PC-9 (cell line): ENCODE measurements around the gene OR7G3. TPM values are rescaled to one million over a fixed set of nuclear protein-coding genes. Genes with fewer than 3 reads are reported as not detected.
A peak's percentile ranks its signal among the peaks of the same experiment; 100 is the strongest.

Experiments used
- BruUV-seq: library from RNA; stranded (reverse); fragments of 400-500 nt; replicated peaks from 2 replicates; lab custom pipeline; 2021; lab: Mats Ljungman, UMichigan
- CTCF ChIA-PET: fragments of 300-600 bp; sonication (Branson Sonifier 250); formaldehyde crosslinking; loops from one replicate; lab custom pipeline; 2022; ENCODE audit warnings: antibody characterized with exemption; lab: Charles Lee
- POLR2A ChIA-PET: fragments of 300-600 bp; sonication (Branson Sonifier 250); formaldehyde crosslinking; loops from one replicate; lab custom pipeline; 2022; ENCODE audit warnings: antibody characterized with exemption; ENCODE audit not compliant: unreplicated experiment; lab: Charles Lee
- DNase-seq, 2 experiments: peaks; one replicate each; pipeline versions ENCODE4 v3.0.0 to v3.0.0-alpha.2; 2015 to 2022; ENCODE audit warnings: mixed read lengths in 1 of 2
- H2AFZ ChIP-seq: fragments of 200-600 bp; sonication (generic); 2 replicates; pipeline ENCODE4 v1.8.1; 2017; ENCODE audit warnings: antibody characterized with exemption
- H3F3A ChIP-seq: fragments of 200-600 bp; sonication (generic); 2 replicates; pipeline ENCODE4 v1.8.1; 2017; ENCODE audit warnings: antibody characterized with exemption, mild to moderate bottlenecking, low read depth; ENCODE audit not compliant: insufficient read depth
- H3K27ac ChIP-seq: fragments of 200-600 bp; sonication (generic); 2 replicates; pipeline ENCODE4 v1.6.1; 2016; ENCODE audit warnings: mixed run types
- H3K27me3 ChIP-seq: fragments of 200-600 bp; sonication (generic); 2 replicates; pipeline ENCODE4 v1.6.1; 2016; ENCODE audit warnings: low read depth, mixed run types; ENCODE audit not compliant: insufficient read depth
- H3K36me3 ChIP-seq: fragments of 200-600 bp; sonication (generic); 2 replicates; pipeline ENCODE4 v1.6.1; 2016; ENCODE audit warnings: low read depth, mixed run types
- H3K4me1 ChIP-seq: fragments of 200-600 bp; sonication (generic); replicated peaks from 2 replicates; pipeline ENCODE4 v1.6.1; 2016; ENCODE audit warnings: mixed run types; ENCODE audit not compliant: insufficient read depth
- H3K4me2 ChIP-seq: fragments of 200-600 bp; sonication (generic); 2 replicates; pipeline ENCODE4 v1.6.1; 2017; ENCODE audit warnings: mixed run types
- H3K4me3 ChIP-seq: fragments of 200-600 bp; sonication (generic); 2 replicates; pipeline ENCODE4 v1.6.1; 2016; ENCODE audit warnings: mixed run types
- H3K79me2 ChIP-seq: fragments of 200-600 bp; sonication (generic); 2 replicates; pipeline ENCODE4 v1.6.1; 2017; ENCODE audit warnings: low read depth, mixed run types
- H3K9me2 ChIP-seq: fragments of 200-600 bp; sonication (generic); 2 replicates; pipeline ENCODE4 v1.8.1; 2017; ENCODE audit warnings: mild to moderate bottlenecking; ENCODE audit not compliant: insufficient read depth
- H3K9me3 ChIP-seq: fragments of 200-600 bp; sonication (generic); 2 replicates; pipeline ENCODE4 v1.8.1; 2016; ENCODE audit warnings: low read depth; ENCODE audit not compliant: insufficient read depth
- H4K20me1 ChIP-seq: fragments of 200-600 bp; sonication (generic); 2 replicates; pipeline ENCODE4 v1.8.1; 2017; ENCODE audit not compliant: insufficient read depth
- CTCF ChIP-seq: fragments of 200-600 bp; sonication (generic); conservative IDR thresholded peaks from 2 replicates; pipeline ENCODE4 v1.6.1; 2017; ENCODE audit warnings: mixed run types, antibody characterized with exemption, mild to moderate bottlenecking, moderate library complexity
- EZH2 ChIP-seq: fragments of 200-600 bp; sonication (generic); IDR thresholded peaks from 2 replicates; pipeline ENCODE4 v1.8.0; 2017; ENCODE audit warnings: antibody characterized with exemption, low read depth
- intact Hi-C: fragments of 100-400 bp; cut with micrococcal nuclease; formaldehyde crosslinking; loops from one replicate; pipeline ENCODE4 v1.10.0; 2022; ENCODE audit not compliant: unreplicated experiment
- total RNA-seq: library from RNA; stranded (reverse); gene quantifications from 2 replicates; pipeline ENCODE4 v1.2.3, GENCODE V29; 2021

Gene OR7G3
- total RNA-seq, 1 experiment from 2014 or later: not detected

- Histone ChIP-seq H3F3A (peaks cover 15% of the 10 kb centered on the region), H3K27me3 (no peaks in the 10 kb centered on the region), H3K4me1 (peaks cover 10% of the 10 kb centered on the region), H3K79me2 (peaks cover 51% of the 10 kb centered on the region), H2AFZ (peak within 1 kb of the TSS; percentile 94), H3K4me3 (peak within 1 kb of the TSS; percentile 85), H4K20me1 (no peaks in the 10 kb centered on the region), H3K27ac (peak within 1 kb of the TSS; percentile 50), H3K9me3 (peaks cover 37% of the 10 kb centered on the region), H3K4me2 (peak within 1 kb of the TSS; percentile 81), H3K9me2 (no peaks in the 10 kb centered on the region), H3K36me3 (peaks cover 43% of the 10 kb centered on the region)
- intact Hi-C loops: no loop called here
- ChIA-PET POLR2A (no interaction called here), CTCF (no interaction called here)
- no peak for TF ChIP-seq CTCF
- TF ChIP-seq EZH2: no peak
- TSS peak; percentile 56 for BruUV-seq
- peak; percentile 82 to 87 for DNase-seq
These were observed 13.6 kb upstream of the OR7G3 start, which contains the start of gene ZNF317 for GRCh38 chr19:9140159-9140874. ZNF317 (plus strand) TSS chr19:9140397; CDS start chr19:9156017, 15,620 bp downstream.

GRCh38 chr19:9139609-9140158 lies 12.9 kb upstream of the OR7G3 start:
- no peak for DNase-seq
- BruUV-seq: no TSS peak

GRCh38 chr19:9132422-9132821 lies 5.7 kb upstream of the OR7G3 start:
- ChIA-PET POLR2A (no interaction called here), CTCF (interaction anchor here (0.5 to 0.8 kb wide), 2 partner anchors 761 to 991 kb away, joined by 4 to 17 read pairs; no protein-coding TSS in a partner anchor)
- TF ChIP-seq EZH2 (no peak), CTCF (no peak)
- H3K4me3 ChIP-seq: no peak overlapping the region
- no peaks in the 10 kb centered on the region for H3K9me2 ChIP-seq
- H4K20me1 ChIP-seq: no peaks in the 10 kb centered on the region
- H2AFZ ChIP-seq: no peak overlapping the region
- no TSS peak for BruUV-seq
- intact Hi-C loops: no loop called here
- H3K27me3 ChIP-seq: no peaks in the 10 kb centered on the region
- DNase-seq: no peak
- no peaks in the 10 kb centered on the region for H3K36me3 ChIP-seq
- H3F3A ChIP-seq: peaks cover 14% of the 10 kb centered on the region; the same call in 1 of the 2 replicates
- H3K27ac ChIP-seq: no peak overlapping the region
- H3K4me1 ChIP-seq: peaks cover 30% of the 10 kb centered on the region
- H3K4me2 ChIP-seq: no peak overlapping the region
- no peaks in the 10 kb centered on the region; the same call in 1 of the 2 replicates for H3K9me3 ChIP-seq
- no peaks in the 10 kb centered on the region for H3K79me2 ChIP-seq

More at GRCh38 chr19:9139609-9140158, 12.9 kb upstream of the OR7G3 start:
- intact Hi-C loops: loop anchor here (5.0 kb wide), 2 partner anchors 488 to 888 kb away; no protein-coding TSS in a partner anchor
- Histone ChIP-seq H3K79me2 (peaks cover 45% of the 10 kb centered on the region), H3K27me3 (no peaks in the 10 kb centered on the region), H3K4me3 (peak overlapping the region; percentile 85), H4K20me1 (no peaks in the 10 kb centered on the region), H3K27ac (no peak overlapping the region), H3K4me1 (peaks cover 10% of the 10 kb centered on the region), H3F3A (peaks cover 11% of the 10 kb centered on the region), H3K4me2 (peak overlapping the region; percentile 81), H3K36me3 (peaks cover 37% of the 10 kb centered on the region), H2AFZ (peak overlapping the region; percentile 94), H3K9me3 (peaks cover 31% of the 10 kb centered on the region), H3K9me2 (no peaks in the 10 kb centered on the region)
- ChIA-PET POLR2A (no interaction called here), CTCF (no interaction called here)
- TF ChIP-seq CTCF: no peak
- TF ChIP-seq EZH2: no peak
